Hematopoietic multipotent progenitor cell treated with erythropoietin and hydrocortisone succinate and interleukin-3 and kit ligand, for 8 days (in vitro differentiated cells): ENCODE measurements around the gene SCGB3A2.
A peak's percentile ranks its signal among the peaks of the same experiment; 100 is the strongest.

Experiments used
- DNase-seq: peaks from one replicate; pipeline ENCODE4 v3.0.0-alpha.2; 2015

SCGB3A2 gene, protein sequence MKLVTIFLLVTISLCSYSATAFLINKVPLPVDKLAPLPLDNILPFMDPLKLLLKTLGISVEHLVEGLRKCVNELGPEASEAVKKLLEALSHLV

DNA sequence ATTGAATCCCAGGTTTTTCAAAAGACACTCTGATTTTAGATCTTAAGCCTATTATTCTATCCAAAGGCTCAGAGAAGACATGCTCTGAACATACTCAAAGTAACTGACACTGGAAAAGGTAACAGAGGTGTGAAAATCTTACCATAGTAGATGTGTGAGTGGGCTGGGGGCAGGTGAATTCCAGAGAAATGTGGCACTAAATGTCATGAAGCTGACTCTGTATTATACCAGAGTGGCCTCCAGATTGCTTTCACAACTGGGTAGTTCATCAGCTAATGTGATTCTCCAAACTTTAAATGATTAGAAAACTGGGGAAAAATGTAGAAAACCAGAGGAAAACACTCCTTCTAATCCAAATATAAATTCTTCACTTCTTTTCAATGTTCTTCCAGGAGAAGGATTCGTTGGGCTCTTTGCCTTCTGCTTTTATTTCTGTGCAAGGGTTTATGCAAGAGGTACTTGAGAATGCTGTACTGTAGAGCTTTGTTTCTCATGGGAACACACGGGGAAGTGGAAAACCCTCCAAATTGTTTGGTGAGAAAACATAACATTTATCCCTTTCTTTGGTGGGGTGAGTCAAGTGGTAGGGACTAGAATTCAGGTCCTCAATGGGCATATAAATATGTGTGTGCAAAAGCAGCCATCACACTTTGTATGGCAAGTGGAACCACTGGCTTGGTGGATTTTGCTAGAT, at the start of gene SCGB3A2:
Gene SCGB3A2, plus strand, starts transcription at position 646 of the 694 bp plus-strand sequence. CDS start 93 bp downstream, outside the sequence.
- no peak for DNase-seq

- DNase-seq: no peak
Measured at GRCh38 chr5:147830035-147830434, 48.5 kb upstream of the SCGB3A2 start.

DNA sequence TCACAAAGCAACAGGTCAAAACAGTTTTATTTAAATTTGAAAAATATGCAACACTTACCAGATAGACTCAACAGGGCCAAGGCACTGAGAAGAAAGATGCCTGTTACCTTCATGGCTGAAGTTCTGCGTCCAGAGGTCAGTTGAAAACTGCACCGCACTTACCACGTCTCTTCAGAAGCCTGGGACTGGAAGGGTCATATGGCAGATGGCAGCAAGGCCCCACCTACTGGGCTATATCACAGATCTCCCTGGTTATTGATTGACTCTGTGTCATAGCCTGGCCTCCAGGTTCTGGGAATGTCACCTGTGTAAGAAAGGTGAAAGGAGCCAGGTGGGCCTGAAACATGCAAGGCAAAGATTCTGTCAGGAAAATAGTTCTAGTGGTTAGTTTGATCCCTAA, 47.0 kb upstream of the SCGB3A2 start, which contains the start of gene SPINK1:
Gene SPINK1, minus strand, starts transcription at position 207 of the 400 bp plus-strand sequence. Its CDS starts 94 bp downstream, at position 113.
- DNase-seq: no peak

- no peak for DNase-seq
Measured at GRCh38 chr5:147832541-147832940, 46.0 kb upstream of the SCGB3A2 start.

GRCh38 chr5:147835386-147835798, 43.1 kb upstream of the SCGB3A2 start:
- DNase-seq: no peak

DNA sequence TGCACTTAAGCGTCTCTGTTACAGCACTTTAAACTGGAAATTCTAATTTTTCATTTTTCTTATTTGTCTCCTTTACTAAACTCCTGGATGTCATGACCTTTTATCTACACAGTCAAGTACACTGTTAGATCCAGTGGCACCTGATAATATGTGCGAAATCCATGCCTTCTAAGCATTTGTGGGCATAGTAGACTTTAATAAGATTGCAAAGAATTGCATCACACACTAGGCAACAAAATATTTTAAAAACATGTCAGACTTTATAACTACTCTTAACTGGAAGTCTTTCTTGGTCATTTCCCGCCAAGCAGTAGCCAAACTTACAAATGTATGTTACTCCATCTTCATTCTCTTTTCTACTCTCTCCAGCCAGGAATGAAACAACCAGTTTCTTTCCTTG, 42.1 kb upstream of the SCGB3A2 start:
- DNase-seq: no peak

DNA sequence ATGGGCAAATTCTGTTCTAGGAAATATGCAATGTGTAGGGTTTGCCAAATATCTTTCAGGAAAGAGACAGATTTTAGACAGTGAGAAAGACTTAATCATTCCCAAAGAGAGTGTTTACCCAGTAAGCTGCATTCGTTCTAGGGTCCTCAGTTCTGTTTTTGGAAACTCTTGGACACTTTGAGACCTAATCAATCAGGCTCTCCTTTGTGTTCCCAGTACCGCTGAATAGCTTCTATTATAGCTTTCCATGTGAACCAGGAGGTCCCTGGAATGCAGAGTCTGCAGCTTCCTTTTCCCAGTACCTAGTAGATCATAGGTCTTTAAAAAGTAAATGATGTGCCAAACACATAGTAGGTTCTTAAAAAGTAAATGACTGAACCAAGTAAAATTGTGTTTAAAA, 35.6 kb upstream of the SCGB3A2 start:
- no peak for DNase-seq

DNA sequence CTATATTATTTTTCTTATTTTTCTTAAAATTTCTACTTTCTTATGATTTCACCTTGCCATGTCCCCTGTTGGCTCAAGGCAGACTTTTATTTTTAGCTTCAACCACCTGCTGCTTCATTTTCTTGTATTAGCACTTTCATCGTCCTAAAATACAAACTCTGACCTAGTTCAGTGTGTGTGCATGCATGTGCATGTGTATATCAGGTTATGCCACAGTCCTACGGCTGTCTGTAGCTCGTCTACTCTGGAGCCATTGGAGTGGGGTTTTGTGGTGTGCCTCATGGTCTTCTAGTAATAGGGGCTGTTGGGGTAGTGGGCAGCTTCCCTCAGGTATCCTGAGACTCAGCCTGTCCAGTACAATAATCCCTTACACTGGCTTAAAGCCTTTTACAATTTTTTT, 33.7 kb upstream of the SCGB3A2 start:
- no peak for DNase-seq

GRCh38 chr5:147845618-147846017, 32.9 kb upstream of the SCGB3A2 start:
- DNase-seq: no peak

- no peak for DNase-seq
Measured at GRCh38 chr5:147849226-147849625, 29.3 kb upstream of the SCGB3A2 start.

GRCh38 chr5:147851578-147851977, 26.9 kb upstream of the SCGB3A2 start:
- no peak for DNase-seq

GRCh38 chr5:147852365-147852764, 26.1 kb upstream of the SCGB3A2 start:
- no peak for DNase-seq

- DNase-seq: no peak
Measured at GRCh38 chr5:147853372-147853987, 25.0 kb upstream of the SCGB3A2 start.

DNA sequence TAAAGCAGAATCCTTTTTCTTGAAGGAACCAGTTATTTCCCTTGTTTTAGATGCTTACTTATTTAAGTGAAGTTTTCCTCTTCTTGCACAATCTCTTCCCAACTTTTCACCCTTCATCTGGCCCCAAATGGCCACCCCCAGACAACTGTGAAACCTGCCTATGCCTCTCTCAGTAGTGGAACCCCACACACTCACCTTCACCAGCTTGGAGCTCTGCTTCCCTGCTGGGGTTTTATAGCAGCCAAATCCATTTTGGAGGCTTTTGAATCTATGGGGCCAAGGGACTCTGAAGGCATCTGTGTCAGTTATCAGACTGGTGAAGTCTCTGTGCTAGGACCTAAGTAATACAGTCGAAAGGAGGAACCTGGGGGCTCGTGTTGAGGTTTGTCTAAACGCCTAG, 24.2 kb upstream of the SCGB3A2 start:
- no peak for DNase-seq

DNA sequence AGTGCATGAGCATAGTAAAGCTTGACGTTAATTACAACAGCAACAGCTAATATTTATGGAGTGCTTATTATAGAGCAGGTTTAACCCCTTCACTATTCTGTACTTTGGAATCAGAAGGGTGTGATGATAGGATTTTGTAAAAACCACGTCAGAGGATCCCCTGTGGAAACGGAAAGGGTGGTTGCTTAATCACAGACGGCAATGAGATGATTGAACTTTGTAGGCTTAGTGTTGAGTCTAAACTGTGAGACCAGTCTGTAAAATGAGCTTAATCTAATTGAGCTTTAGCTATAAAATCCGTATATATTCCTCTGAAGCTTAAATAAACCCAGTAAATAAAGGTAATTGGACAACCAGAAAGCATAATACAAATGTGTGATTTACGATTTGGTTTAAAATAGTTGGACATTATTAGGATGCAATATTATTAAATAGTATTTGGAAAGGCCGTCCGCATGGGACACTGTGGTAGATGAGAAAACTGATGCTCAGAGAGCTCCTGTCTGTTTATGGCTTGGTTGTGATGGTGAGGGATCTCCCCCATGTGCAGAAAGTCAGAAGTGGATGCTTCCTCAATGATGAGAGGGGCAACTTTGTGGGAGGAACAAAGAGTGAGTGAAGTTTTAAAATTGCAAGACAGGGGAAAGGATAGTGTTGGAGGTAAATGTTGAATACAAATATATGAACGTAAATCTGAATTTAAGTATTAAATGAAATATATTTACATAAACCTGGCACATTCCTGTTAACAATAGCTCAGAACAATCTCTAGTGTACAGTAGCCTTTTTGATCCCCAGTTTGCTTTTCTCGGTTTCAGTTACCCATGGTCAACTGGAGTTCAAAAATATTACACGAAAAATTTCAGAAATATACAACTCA, 23.4 kb upstream of the SCGB3A2 start:
- DNase-seq: no peak

- no peak for DNase-seq
Measured at GRCh38 chr5:147855774-147856069, 22.8 kb upstream of the SCGB3A2 start.

DNA sequence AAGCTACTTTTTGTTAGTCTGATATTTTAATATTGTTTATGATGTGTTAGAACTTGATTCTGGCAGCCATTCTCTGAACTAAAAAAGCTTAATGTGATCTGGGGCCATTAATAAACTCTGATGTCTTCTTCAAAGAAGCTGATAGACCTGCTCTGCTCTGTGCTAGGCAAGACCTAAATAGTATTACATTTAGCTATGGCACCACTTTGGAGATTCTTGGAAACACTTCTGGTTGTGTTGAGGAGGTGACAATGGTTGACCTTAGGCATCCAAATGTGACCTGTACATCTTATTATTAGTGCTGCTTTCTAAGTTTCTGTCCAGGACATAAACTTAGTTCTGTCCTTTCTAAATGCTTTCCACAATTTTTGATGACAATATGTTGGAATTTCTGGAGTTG, 21.7 kb upstream of the SCGB3A2 start:
- DNase-seq: no peak

- DNase-seq: peak; percentile 62
Measured at GRCh38 chr5:147857302-147858129, 21.0 kb upstream of the SCGB3A2 start.

- no peak for DNase-seq
Measured at GRCh38 chr5:147858565-147858964, 19.9 kb upstream of the SCGB3A2 start.

DNA sequence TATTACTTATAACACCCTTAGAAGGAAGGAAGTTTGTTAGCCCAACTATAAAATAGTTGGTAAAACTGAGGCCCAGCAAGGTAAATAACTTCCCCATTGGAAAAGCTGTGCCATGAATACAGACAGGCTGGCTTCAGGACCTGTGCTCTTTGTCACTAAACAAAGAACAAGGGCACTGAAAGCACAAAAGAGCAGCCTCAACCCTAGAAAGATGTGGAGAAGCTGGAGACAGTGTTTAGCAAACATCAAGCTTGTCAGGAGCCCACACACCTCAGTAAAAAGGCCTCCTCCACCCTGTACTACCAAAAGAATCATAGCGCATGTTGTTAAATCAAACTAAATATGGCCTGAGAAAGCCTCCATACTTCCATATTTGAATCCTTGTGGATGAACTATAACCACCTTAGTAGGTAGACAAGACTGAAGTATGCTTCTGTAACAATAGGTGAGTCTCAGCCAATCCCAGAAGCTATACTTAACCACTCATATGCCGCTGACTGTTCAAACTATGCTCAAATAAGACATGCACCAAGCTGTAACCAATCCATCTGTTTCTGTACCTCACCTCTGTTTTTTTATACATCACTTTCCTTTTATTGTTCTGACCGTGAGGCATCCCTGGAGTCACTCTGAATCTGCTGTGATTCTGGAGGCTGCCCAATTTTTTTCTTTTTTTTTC, 18.4 kb upstream of the SCGB3A2 start:
- DNase-seq: no peak

DNA sequence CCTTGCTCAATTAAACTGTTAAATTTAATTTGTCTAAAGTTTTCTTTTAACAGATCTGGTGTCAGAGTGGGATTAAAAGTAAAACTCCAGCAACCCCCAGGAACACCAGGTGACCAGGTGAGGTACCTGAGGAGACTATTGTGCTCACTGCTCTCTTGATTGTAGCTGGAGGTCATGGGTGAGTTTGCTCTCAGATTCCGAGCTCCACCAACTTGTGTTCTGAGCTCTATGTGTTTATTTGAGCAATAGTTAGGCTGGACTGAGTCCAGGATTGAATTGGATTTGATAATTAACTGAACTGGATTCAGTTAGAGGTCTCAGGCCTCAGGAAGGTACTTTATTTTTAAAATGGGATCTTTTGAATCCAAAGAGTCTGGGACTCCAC, 17.9 kb upstream of the SCGB3A2 start:
- DNase-seq: no peak
